Mesenchymal stem cell (in vitro differentiated cells and primary cell): ENCODE measurements around the gene PHKB.
"Not testable (repeated sequence)": the region's sequence is repeated elsewhere in the genome, so short reads cannot be mapped to it uniquely, and the experiment has no call there.

Experiments
- DNase-seq: peaks from one replicate; pipeline ENCODE4 v3.0.0-alpha.2; 2013
- H2AFZ ChIP-seq: one replicate; pipeline ENCODE4 v1.6.1; 2013; ENCODE audit warnings: low read depth, mild to moderate bottlenecking, control low read depth, inconsistent platforms, low read length, moderate library complexity
- H2AK5ac ChIP-seq: 2 replicates; pipeline ENCODE4 v1.6.1; 2013; ENCODE audit warnings: low read length, moderate library complexity, mild to moderate bottlenecking, inconsistent platforms; ENCODE audit not compliant: severe bottlenecking
- H2BK120ac ChIP-seq: one replicate; pipeline ENCODE4 v1.6.1; 2013; ENCODE audit warnings: low read depth, mild to moderate bottlenecking, inconsistent platforms, low read length, moderate library complexity
- H2BK12ac ChIP-seq, 2 experiments: one replicate each; pipeline ENCODE4 v1.6.1; 2013; ENCODE audit warnings: inconsistent platforms in 2 of 2, low read length in 2 of 2, mild to moderate bottlenecking in 2 of 2, moderate library complexity in 2 of 2, control low read depth in 1 of 2
- H2BK15ac ChIP-seq: one replicate; pipeline ENCODE4 v1.6.1; 2013; ENCODE audit warnings: mild to moderate bottlenecking, low read depth, inconsistent platforms; ENCODE audit not compliant: poor library complexity, severe bottlenecking
- H2BK5ac ChIP-seq: 2 replicates; pipeline ENCODE4 v1.6.1; 2013; ENCODE audit warnings: low read depth, mild to moderate bottlenecking, low read length, control low read depth, inconsistent platforms; ENCODE audit not compliant: poor library complexity, severe bottlenecking
- H3K14ac ChIP-seq, 2 experiments: one replicate each; pipeline ENCODE4 v1.6.1; 2013; ENCODE audit warnings: inconsistent platforms in 2 of 2, low read length in 2 of 2, control low read depth in 1 of 2, mild to moderate bottlenecking in 1 of 2, moderate library complexity in 1 of 2
- H3K18ac ChIP-seq, 2 experiments: one replicate each; pipeline ENCODE4 v1.6.1; 2013; ENCODE audit warnings: inconsistent platforms in 2 of 2, low read length in 2 of 2, control low read depth in 1 of 2, low read depth in 1 of 2, mild to moderate bottlenecking in 1 of 2
- H3K23ac ChIP-seq, 2 experiments: one replicate each; pipeline ENCODE4 v1.6.1; 2013; ENCODE audit warnings: inconsistent platforms in 2 of 2, low read length in 2 of 2, mild to moderate bottlenecking in 2 of 2, moderate library complexity in 2 of 2, control low read depth in 1 of 2
- H3K27ac ChIP-seq: 2 replicates; pipeline ENCODE4 v1.5.1; 2013; ENCODE audit warnings: mild to moderate bottlenecking, moderate library complexity, low read length, control low read depth, inconsistent platforms; ENCODE audit not compliant: poor library complexity, severe bottlenecking
- H3K27me3 ChIP-seq, 2 experiments: 2 replicates each; pipeline versions ENCODE4 v1.6.1 to v1.7.0; 2013; ENCODE audit warnings: low read length in 2 of 2, mild to moderate bottlenecking in 2 of 2, moderate library complexity in 2 of 2, control low read depth in 1 of 2, inconsistent platforms in 1 of 2; ENCODE audit not compliant: control insufficient read depth in 1 of 2, insufficient read depth in 1 of 2
- H3K36me3 ChIP-seq, 2 experiments: 2 replicates each; pipeline versions ENCODE4 v1.6.1 to v1.7.0; 2013; ENCODE audit warnings: low read length in 2 of 2, control low read depth in 1 of 2, inconsistent platforms in 1 of 2, low read depth in 1 of 2, mild to moderate bottlenecking in 1 of 2; ENCODE audit not compliant: insufficient read depth in 2 of 2, control insufficient read depth in 1 of 2
- H3K4ac ChIP-seq, 2 experiments: one replicate each; pipeline ENCODE4 v1.6.1; 2013; ENCODE audit warnings: inconsistent platforms in 2 of 2, low read length in 2 of 2, mild to moderate bottlenecking in 2 of 2, moderate library complexity in 2 of 2, control low read depth in 1 of 2, low read depth in 1 of 2
- H3K4me1 ChIP-seq: 2 replicates; pipeline ENCODE4 v1.6.1; 2013; ENCODE audit warnings: low read depth, low read length, control low read depth; ENCODE audit not compliant: control insufficient read depth, insufficient read depth
- H3K4me2 ChIP-seq: 2 replicates; pipeline ENCODE4 v1.6.1; 2013; ENCODE audit warnings: low read length, mild to moderate bottlenecking, inconsistent platforms; ENCODE audit not compliant: poor library complexity, severe bottlenecking
- H3K4me3 ChIP-seq, 2 experiments: 2 replicates each; pipeline versions ENCODE4 v1.5.1 to v1.7.0; 2013; ENCODE audit warnings: low read length in 2 of 2, mild to moderate bottlenecking in 2 of 2, control low read depth in 1 of 2, low read depth in 1 of 2; ENCODE audit not compliant: insufficient read depth in 1 of 2
- H3K79me1 ChIP-seq: replicated peaks from 2 replicates; pipeline ENCODE4 v1.6.1; 2013; ENCODE audit warnings: mild to moderate bottlenecking, control low read depth, low read length, inconsistent platforms; ENCODE audit not compliant: poor library complexity, severe bottlenecking
- H3K9ac ChIP-seq: 2 replicates; pipeline ENCODE4 v1.7.0; 2013; ENCODE audit warnings: mild to moderate bottlenecking, low read length, moderate library complexity
- H3K9me3 ChIP-seq: 2 replicates; pipeline ENCODE4 v1.7.0; 2013; ENCODE audit warnings: mild to moderate bottlenecking, low read length; ENCODE audit not compliant: control insufficient read depth
- H4K8ac ChIP-seq: one replicate; pipeline ENCODE4 v1.6.1; 2013; ENCODE audit warnings: inconsistent platforms, mild to moderate bottlenecking, low read length, moderate library complexity
- H4K91ac ChIP-seq: one replicate; pipeline ENCODE4 v1.6.1; 2013; ENCODE audit warnings: mild to moderate bottlenecking, low read length, inconsistent platforms
- WGBS: methylation state at CpG from one replicate; pipeline ENCODE4 v1.1.7; 2013; ENCODE audit warnings: mixed read lengths; 5-methylcytosine and 5-hydroxymethylcytosine counted together

Gene PHKB

DNA sequence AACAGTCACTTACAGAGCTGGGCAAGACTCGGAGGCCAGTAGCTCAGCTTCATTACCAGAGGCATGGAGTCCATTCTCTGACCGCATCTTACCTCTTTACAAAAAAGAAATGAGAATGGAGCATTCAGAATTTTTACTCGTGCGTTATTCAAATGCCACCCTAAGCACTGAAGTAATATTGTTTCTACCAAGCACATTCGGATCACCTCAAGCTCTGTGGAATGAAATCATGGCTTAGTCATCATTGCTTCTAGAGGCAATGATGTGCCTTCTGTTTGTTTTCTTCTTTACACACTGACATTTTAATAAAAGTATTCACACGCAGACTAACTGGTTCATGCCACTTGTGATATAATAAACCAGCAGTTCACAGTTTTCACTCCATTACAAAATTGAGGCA, 206.8 kb downstream of the PHKB start:
- 90% methylated on average over 6 of the region's 6 CpGs for WGBS
- Histone ChIP-seq H3K4me3 (no peak overlapping the region), H3K27ac (no peak overlapping the region), H3K79me1 (peaks cover 5% of the 10 kb centered on the region), H2AK5ac (no peak overlapping the region), H3K9ac (no peak overlapping the region), H4K8ac (no peak overlapping the region), H2BK120ac (no peak overlapping the region), H4K91ac (no peak overlapping the region), H3K18ac (no peak overlapping the region), H3K4me1 (peaks cover 2% of the 10 kb centered on the region), H3K4ac (no peak overlapping the region), H3K36me3 (peaks cover 4 to 23% of the 10 kb centered on the region in 2 experiments), H3K9me3 (no peaks in the 10 kb centered on the region), H3K14ac (no peak overlapping the region), H2BK5ac (no peak overlapping the region), H3K23ac (no peak overlapping the region), H3K4me2 (no peak overlapping the region), H2AFZ (no peak overlapping the region), H2BK12ac (no peak overlapping the region), H3K27me3 (no peaks in the 10 kb centered on the region), H2BK15ac (no peak overlapping the region)
- no peak for DNase-seq

DNA sequence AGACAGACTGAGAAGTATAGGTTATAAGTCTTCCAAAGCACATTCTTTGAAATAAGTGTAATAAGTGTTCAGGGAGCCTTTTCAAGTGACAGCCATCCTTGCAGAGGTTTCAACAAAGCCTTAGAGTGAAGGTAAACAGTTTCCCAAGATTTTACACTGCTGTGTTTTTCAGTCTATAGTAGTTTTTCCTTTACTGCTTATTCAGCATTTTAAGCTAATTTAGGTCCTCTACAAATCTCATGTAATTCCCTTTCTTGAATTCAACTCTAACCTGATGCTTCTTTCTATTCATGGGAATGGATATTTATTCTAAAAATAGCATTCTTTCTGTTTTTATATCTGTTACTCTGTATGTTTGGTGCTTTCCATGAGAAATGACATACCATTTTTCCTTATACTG, 211.3 kb downstream of the PHKB start:
- Histone ChIP-seq H2BK5ac (no peak overlapping the region), H3K79me1 (peaks cover 2% of the 10 kb centered on the region), H4K8ac (no peak overlapping the region), H3K9me3 (no peaks in the 10 kb centered on the region), H2BK120ac (no peak overlapping the region), H2BK12ac (no peak overlapping the region), H3K23ac (no peak overlapping the region), H3K4me1 (peaks cover 2% of the 10 kb centered on the region), H3K27ac (no peak overlapping the region), H3K4me3 (no peak overlapping the region), H3K9ac (no peak overlapping the region), H3K36me3 (peaks cover 2 to 35% of the 10 kb centered on the region in 2 experiments), H3K27me3 (no peaks in the 10 kb centered on the region), H3K14ac (no peak overlapping the region), H3K18ac (no peak overlapping the region), H3K4ac (no peak overlapping the region), H2AFZ (no peak overlapping the region), H2BK15ac (no peak overlapping the region), H4K91ac (no peak overlapping the region), H2AK5ac (no peak overlapping the region), H3K4me2 (no peak overlapping the region)
- no peak for DNase-seq

DNA sequence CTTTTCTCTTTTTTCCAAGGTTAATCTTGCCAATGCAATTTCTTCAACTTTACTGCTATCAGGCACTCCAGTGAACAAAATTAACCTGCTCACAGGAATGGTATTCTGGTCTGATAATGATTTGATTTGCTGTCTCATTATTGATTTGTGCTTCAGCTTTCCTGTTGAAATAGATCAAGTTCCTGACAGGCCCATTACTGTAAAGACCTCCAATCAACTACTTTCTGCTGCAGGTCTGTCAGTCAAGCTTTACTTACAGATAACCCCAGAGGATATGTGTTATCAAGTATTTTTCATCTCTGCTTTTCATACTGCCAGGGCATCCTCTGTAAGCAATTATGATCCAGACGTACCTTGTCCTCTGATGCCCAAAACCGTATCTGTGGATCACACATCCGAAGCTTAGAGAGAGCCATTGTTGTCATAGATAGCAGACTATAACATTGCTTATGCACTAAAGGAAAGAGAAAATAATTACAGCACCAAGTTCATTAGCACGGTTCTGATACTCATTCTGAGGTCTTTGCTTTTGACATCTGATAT, 215.6 kb downstream of the PHKB start:
- DNase-seq, result no peak
- H2BK15ac ChIP-seq, result no peak overlapping the region
- H3K4me1 ChIP-seq, result no peaks in the 10 kb centered on the region
- H3K23ac ChIP-seq, result no peak overlapping the region
- no peak overlapping the region for H3K18ac ChIP-seq
- no peaks in the 10 kb centered on the region for H3K27me3 ChIP-seq
- no peak overlapping the region for H2AK5ac ChIP-seq
- H4K8ac ChIP-seq, result no peak overlapping the region
- H3K79me1 ChIP-seq, result no peaks in the 10 kb centered on the region
- no peaks in the 10 kb centered on the region for H3K9me3 ChIP-seq
- H3K9ac ChIP-seq, result no peak overlapping the region
- H2BK5ac ChIP-seq, result no peak overlapping the region
- H3K14ac ChIP-seq, result no peak overlapping the region
- H3K4ac ChIP-seq, result no peak overlapping the region
- no peak overlapping the region for H2AFZ ChIP-seq
- no peak overlapping the region for H3K4me3 ChIP-seq
- H2BK12ac ChIP-seq, result no peak overlapping the region
- no peak overlapping the region for H2BK120ac ChIP-seq
- peaks cover 2 to 23% of the 10 kb centered on the region in 2 experiments for H3K36me3 ChIP-seq
- H3K27ac ChIP-seq, result no peak overlapping the region
- no peak overlapping the region for H4K91ac ChIP-seq
- 87% methylated on average over 3 of the region's 4 CpGs for WGBS
- H3K4me2 ChIP-seq, result no peak overlapping the region

GRCh38 chr16:47681571-47681970, 220.4 kb downstream of the PHKB start:
- H3K27me3 ChIP-seq, DNase-seq, H3K4me1 ChIP-seq, H2AK5ac ChIP-seq, H2BK15ac ChIP-seq, H3K9me3 ChIP-seq, H4K91ac ChIP-seq, H3K4ac ChIP-seq, H3K14ac ChIP-seq, H2BK5ac ChIP-seq, H3K9ac ChIP-seq, H3K27ac ChIP-seq, H2BK12ac ChIP-seq, H3K4me2 ChIP-seq, H2AFZ ChIP-seq, H3K36me3 ChIP-seq, H3K4me3 ChIP-seq, H2BK120ac ChIP-seq, H3K18ac ChIP-seq, H4K8ac ChIP-seq, H3K23ac ChIP-seq, H3K79me1 ChIP-seq: not testable (repeated sequence)
- 92% methylated on average over 2 of the region's 3 CpGs for WGBS
